Gastroesophageal sphincter (tissue), 3 donors: ENCODE data around the gene ABR.

Source experiments
- CTCF ChIP-seq, 4 experiments: fragments of 200-600 bp in 2 of 4; fragments of 450-650 bp in 2 of 4; sonication (generic) in 1 of 4; IDR thresholded peaks; one replicate each; pipeline ENCODE4 v1.5.1; 2017 to 2019; ENCODE audit warnings: antibody characterized with exemption in 4 of 4, mild to moderate bottlenecking in 2 of 4, moderate library complexity in 2 of 4
- EP300 ChIP-seq: sonication (generic); formaldehyde crosslinking; IDR thresholded peaks from one replicate; pipeline ENCODE4 v1.6.1; 2017; ENCODE audit warnings: antibody characterized with exemption, mild to moderate bottlenecking
- POLR2A ChIP-seq, 2 donors: fragments of 450-650 bp; IDR thresholded peaks; one replicate each; pipeline ENCODE4 v1.6.1; 2017; ENCODE audit warnings: antibody characterized with exemption in 2 of 2, mild to moderate bottlenecking in 2 of 2, moderate library complexity in 1 of 2
- POLR2AphosphoS5 ChIP-seq: sonication (generic); formaldehyde crosslinking; IDR thresholded peaks from one replicate; pipeline ENCODE4 v1.6.1; 2017; ENCODE audit warnings: antibody characterized with exemption

GRCh38 chr17:1033503-1033902 lies 146.3 kb downstream of the ABR start:
- TF ChIP-seq POLR2A (IDR thresholded peaks at IDR 0.05) (no peak), CTCF (IDR thresholded peaks at IDR 0.05) (no peak), POLR2AphosphoS5 (no peak), EP300 (no peak)
